GM12892 (cell line): ENCODE data around the gene PAIP2B.
A peak's percentile ranks its signal among the peaks of the same experiment; 100 is the strongest.
"Not testable (repeated sequence)": the region's sequence is repeated elsewhere in the genome, so short reads cannot be mapped to it uniquely, and the experiment has no call there.

ENCODE experiments used
- DNase-seq: peaks from one replicate; pipeline ENCODE4 v3.0.0; 2011; ENCODE audit not compliant: insufficient read length
- FAIRE-seq: peaks from 2 replicates; lab custom pipeline; 2011; peaks lifted over from hg19 to GRCh38; lab: Jason Lieb, UNC
- POLR2A ChIP-seq: IDR thresholded peaks from 2 replicates; pipeline ENCODE4 v1.6.1; 2011; ENCODE audit warnings: low read depth, low read length, control low read depth
- POLR2AphosphoS5 ChIP-seq: IDR thresholded peaks from 2 replicates; pipeline ENCODE4 v1.6.1; 2011; ENCODE audit warnings: low read depth, low read length, control low read depth
- TAF1 ChIP-seq: IDR thresholded peaks from 2 replicates; pipeline ENCODE4 v1.6.1; 2011; ENCODE audit warnings: low read depth, mild to moderate bottlenecking, control low read depth, low read length, borderline replicate concordance

PAIP2B gene

DNA sequence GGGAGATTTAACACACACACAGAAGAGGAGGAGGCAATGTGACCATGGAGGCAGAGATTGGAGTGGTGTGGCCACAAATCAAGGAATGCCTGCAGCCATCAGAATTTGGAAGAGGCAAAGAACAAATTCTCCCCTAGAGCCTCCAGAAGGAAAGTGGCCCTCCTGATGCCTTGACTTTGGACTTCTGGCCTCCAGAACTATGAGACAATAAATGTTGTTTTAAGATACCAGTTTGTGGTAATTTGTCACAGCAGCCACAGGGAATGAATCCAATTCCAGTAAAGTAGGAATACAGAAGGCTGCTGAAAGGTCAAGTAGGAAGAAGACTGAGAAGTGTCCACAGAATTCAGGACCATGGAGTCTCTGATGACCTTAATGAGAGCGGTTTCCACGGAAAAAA lies 18.1 kb downstream of the PAIP2B start:
- FAIRE-seq: no peak
- TF ChIP-seq POLR2AphosphoS5 (no peak), POLR2A (no peak), TAF1 (no peak)
- DNase-seq: no peak

DNA sequence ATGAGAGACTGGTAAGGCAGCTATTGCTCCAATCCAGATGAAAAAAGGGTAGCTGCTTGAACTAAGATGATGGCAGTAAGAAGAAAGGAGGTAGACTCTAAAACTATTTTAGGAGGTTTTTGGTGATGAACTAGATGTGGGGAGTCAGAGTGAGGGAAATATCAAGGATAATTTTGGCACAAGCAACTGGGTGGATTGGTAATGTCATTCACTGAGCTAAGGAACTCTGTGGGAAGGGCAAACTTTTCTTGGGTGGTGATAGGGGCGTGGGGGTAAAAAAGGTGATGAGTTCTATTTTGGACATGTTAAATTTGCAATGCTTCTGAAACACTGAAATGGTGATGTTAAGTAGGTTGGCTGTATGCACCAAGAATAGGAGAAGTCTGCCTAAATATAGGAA lies 19.3 kb downstream of the PAIP2B start:
- TF ChIP-seq POLR2AphosphoS5: no peak
- TF ChIP-seq TAF1: no peak
- no peak for TF ChIP-seq POLR2A
- no peak for FAIRE-seq
- no peak for DNase-seq

DNA sequence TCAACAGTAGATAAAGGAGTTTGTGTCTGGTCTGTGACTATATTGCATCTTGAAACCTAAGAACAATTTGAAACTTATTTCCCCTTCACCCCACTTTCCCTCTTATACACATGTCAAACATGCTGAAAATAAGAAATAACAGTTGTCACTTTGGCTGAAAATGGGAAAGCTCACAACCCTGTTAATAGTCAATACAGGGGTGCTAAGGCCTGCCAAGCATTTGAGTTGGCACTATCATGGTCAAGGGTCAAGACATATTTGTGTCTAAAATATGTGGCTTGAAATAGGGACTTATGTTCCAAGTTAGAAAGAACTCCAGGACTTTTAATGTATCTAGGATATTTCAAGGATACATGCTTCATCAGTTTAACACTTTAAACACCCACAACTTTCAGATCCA lies 20.6 kb downstream of the PAIP2B start:
- DNase-seq (no peak), FAIRE-seq (no peak)
- TF ChIP-seq POLR2AphosphoS5 (no peak), TAF1 (no peak), POLR2A (no peak)

DNA sequence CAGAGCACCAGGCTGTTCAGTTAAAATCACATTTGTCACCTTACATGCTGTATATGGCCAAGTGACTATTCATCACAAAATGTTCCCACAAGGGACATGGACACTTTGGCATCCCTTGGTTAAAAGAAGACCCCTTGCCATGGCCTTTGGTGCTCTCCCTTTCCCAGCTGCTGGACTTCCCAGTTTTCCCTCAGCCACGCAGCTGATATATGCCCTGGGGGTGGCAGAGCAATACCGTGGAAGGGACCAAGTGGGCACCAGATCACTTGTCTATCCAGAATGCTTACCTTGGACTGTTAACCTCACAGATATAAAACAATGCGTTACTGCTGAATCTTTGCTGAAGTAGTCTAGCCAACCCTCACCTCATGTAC lies 35.3 kb downstream of the PAIP2B start:
- TF ChIP-seq POLR2A: no peak
- TF ChIP-seq TAF1: no peak
- no peak for TF ChIP-seq POLR2AphosphoS5
- DNase-seq: no peak
- no peak for FAIRE-seq

DNA sequence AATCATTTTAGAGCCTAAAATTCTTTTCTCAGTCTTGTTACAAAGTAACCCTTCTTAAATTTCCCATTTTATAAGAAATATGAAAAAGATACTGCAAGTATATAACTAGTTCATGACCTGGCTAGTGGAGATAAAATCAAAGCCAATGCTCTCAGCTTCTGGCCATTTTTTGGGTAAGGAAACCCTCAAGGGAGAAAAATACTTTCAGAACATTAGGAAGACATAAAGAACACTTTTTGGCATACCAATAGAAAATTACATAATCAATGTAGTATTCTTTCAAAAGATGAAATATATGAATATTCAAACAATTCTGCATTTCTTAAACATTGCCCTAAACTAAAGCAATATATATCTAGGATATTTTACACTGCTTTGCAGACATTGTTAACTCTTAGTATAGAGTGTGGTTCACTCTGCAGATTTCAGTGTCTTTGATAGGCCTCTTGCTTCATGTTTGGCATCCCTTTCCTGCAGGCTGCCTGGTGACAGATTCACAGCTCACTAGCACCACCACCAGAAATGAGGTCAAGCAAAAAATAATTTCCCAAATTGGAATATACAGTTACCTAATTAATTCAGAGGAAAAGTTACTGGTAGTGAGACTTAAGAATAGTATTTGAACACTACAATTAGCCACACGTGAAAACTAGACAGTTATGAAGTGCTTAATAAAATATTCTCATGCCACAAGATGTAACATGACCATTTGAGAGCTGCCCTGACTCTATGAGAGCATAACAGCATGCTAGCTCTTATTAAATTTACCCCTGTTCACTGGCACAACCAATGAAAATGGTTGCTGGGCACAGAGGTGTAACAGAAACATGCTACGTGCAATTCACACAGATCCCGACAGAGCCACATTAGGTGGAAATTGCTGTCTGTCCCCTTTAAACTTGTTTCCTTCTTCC lies 36.0 kb downstream of the PAIP2B start:
- TF ChIP-seq POLR2AphosphoS5 (no peak), POLR2A (no peak), TAF1 (no peak)
- no peak for DNase-seq
- FAIRE-seq: no peak

DNA sequence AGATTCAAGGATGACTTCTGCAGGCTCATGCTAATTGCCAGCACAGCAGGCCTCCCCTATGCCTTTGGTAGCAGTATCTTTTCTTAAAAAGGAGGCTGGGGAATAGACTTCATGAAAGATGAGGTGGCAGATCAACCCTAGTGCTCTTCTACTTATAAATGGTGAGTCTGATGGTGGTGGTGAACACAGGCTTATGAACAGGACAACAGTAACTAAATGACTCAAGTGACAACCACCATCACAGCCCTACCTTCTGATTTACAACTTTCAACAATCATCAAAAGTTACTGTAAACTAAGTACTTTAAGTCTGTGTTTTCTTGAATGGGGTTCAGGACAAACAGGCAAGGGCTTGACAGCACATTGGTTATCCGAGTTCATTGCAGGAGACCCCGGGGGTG lies 39.3 kb downstream of the PAIP2B start:
- no peak for TF ChIP-seq POLR2AphosphoS5
- TF ChIP-seq POLR2A: no peak
- no peak for TF ChIP-seq TAF1
- no peak for DNase-seq
- no peak for FAIRE-seq

DNA sequence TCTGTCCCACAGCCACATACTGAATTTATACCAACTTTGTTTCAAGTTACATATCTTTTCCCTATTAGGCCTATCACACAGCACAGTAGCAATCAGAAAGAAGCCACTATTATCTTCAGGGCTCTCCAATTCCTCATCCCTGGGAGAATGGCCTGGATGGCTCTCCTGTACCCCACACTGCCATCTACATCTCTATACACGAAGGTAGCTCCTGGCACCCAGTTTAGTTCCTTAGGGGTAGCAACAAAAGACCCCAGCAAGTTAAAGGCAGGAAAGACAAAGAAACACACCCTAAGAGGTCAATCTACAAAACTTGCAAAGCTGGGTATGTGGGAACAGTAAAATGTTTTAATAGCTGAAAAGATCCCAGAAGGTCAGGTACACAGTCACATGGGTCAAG lies 39.9 kb downstream of the PAIP2B start:
- FAIRE-seq: no peak
- no peak for DNase-seq
- TF ChIP-seq POLR2AphosphoS5: no peak
- no peak for TF ChIP-seq POLR2A
- TF ChIP-seq TAF1: no peak

DNA sequence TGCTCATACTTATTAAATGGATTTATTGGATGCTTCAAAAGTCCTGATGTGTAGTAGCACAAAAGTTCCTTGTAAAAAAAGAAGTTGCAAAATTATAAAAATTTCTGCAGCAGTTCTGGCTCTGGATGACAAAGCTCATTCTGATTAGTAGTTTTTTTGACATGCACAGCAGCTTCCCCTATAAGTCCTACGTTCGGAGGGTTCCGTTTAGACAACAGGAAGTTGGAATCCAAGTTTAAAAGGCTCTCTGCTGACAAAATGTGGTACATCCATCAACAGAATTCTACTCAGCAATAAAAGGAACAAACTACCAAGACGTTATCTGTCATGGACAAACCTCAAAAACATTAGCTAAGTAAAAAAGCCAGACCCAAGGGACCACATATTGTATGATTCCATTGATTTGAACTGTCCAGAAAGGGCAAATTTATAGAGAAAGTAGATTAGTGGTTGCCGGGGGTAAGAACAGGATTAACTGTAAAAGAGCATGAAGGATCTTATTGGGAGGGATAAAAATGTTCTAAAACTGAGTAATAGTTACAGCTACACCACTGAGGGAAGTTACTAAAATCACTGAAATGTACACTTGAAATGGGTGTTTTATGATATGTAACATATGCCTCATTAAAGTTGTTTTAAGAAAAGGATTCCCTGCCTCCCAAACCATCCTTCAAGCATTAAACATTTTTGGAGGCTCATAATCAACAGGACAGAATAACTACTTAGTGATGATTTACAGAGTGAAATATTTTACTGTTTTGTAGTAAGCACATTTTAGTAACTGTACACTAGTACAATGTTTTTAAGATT lies 43.4 kb downstream of the PAIP2B start:
- DNase-seq, FAIRE-seq: not testable (repeated sequence)

DNA sequence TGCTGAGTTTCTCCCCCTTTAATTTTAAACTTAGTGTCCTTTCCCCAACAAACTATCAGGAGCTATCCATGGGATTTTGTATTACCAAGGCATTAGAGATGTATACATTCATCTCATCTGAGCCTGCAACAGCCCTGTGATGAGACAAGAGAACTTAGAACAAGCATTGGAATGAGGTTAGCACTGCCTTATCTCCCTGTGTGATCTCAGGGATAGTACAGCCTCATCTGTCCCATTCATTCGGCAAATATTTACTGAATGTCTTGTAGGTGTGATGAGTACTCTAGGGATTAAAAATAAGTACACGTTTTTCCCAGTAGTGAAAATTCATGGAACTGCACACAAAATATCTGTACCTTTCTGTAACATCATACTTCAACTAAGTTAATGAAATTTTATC lies 45.6 kb downstream of the PAIP2B start:
- TF ChIP-seq POLR2A (no peak), POLR2AphosphoS5 (no peak), TAF1 (no peak)
- FAIRE-seq: no peak
- DNase-seq: no peak

DNA sequence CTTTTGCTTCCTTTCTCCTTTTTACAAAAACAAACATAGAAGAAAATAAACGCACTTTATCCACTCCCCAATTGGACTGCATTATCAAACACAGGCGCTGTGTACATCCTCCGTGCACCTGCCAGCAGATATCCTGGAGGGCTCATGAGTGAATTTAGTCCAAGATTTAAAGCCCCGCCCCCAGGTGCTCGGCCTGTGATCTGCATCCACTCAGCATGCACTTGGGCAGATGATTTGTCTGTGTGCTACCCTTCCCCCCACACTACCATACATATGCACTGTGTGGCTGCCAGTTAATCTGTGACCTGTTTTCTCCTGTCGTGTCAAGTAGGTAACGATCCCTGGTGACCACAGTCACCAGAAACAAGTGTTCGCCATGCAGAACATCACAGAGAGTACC lies 48.1 kb downstream of the PAIP2B start:
- DNase-seq, FAIRE-seq: not testable (repeated sequence)

DNA sequence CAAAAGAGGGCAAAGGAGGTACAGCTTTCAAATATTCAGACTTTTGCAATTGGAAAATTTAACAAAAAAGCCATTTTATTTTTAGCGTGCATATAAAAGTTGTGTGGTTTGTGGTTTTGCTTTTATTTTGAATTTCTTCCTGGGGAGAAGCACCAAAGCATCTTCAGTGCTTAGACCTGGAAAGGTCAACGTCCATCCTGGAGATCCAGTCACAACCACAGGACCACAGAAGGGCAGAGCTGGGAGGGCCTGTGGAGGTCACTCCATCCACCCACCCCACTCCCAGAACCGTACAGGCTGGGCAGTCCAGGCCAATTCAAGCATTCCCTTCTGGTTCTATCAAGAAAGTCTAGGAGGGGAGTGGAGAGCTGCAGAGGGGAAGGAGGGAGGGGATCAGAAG lies 52.7 kb downstream of the PAIP2B start:
- TF ChIP-seq TAF1 (no peak), POLR2A (no peak), POLR2AphosphoS5 (no peak)
- DNase-seq (no peak), FAIRE-seq (no peak)

DNA sequence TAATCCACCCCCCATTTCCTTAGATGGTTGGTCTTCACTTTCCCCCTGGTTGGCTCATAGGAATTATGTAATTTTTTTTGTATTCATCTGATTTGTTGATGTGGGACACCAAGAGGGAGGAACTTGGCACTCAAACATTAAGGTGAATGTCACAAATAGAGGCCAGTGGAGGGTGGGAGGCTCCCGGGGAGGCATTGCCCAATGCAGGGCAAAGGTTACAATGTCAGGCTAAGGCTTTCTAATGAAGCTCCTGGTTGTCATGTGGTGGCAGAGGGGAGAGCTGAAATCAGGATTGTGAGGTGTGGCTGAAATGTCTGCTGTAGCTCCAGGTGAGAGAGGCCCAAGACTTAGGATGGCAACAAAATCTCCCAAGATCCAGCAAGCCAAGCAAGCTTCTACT lies 53.8 kb downstream of the PAIP2B start:
- TF ChIP-seq POLR2A (no peak), POLR2AphosphoS5 (no peak), TAF1 (no peak)

DNA sequence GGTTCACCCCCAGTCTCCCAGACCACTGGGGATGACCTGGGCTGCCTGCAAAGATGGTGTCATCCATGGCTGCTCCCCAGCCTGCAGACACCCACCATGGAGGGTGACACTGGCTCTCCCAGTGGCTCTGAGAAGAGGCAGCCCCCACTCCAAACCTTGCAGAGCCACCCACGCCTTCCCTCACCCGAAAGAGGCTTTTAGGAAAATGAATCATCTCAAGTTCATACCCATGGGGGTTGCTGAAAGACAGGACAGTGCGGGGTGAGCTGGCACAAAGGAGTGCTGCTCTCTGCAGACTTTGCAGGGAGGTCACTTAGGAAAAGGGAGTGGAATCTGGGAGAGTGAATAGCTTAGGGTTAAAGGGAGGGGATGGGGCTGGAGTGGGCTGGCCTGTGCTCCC lies 60.1 kb downstream of the PAIP2B start:
- DNase-seq (no peak), FAIRE-seq (no peak)
- no peak for TF ChIP-seq POLR2AphosphoS5
- TF ChIP-seq POLR2A: no peak
- no peak for TF ChIP-seq TAF1

More for the DNA sequence above, 53.8 kb downstream of the PAIP2B start:
- FAIRE-seq (no peak), DNase-seq (no peak)

DNA sequence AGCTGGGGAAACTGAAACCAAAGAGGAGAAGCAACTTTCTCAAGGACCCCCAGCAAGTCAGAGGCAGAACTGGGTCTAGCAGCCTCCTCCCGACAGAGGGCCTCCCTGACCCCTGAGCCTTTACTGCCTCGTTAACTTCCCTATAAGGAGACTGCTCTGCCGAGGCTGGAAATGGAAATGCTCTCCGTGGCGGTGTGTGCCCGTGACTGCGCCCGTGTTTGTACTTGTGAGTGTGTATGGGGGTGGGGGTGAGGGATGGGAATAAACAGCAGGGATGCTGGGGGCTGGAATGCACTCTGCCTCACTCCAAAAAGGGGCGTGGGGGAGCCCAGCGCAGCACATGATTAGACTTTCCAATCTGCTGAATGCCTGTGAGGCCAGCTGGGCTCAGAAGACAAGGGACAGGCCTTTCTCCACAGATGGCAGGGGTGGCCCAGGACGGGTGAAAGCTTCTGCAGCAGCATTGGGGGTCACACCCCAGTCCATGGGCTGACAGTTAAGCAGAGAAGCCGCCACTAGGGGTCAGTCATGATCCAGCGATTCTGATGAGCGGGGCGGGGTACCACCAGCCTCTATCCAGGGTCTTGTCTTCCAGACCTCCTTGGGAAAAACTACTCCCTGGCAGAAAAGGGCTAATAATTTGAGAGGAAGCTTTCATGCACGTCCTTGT lies 69.6 kb downstream of the PAIP2B start:
- peak; percentile 35 for DNase-seq
- TF ChIP-seq TAF1: no peak
- no peak for TF ChIP-seq POLR2A
- no peak for TF ChIP-seq POLR2AphosphoS5
- peak; percentile 60 for FAIRE-seq
